ENCODE data around the gene TMEM171.

GRCh38 chr5:73111536-73111935 is 8.8 kb upstream of the TMEM171 start:
- TF ChIP-seq CTCF (conservative IDR thresholded peaks at IDR 0.05; ENCODE audit: low read length) (no peak), EZH2phosphoT487 (IDR thresholded peaks at IDR 0.05; ENCODE audit: borderline replicate concordance) (no peak)
